ENCODE results near the gene CBR3.

The CBR3 gene

GRCh38 chr21:36134803-36135390 lies at the start of gene CBR3:
Gene CBR3, plus strand, starts transcription at chr21:36135079. Its CDS starts 114 bp downstream, at chr21:36135193.
- TF ChIP-seq CTCF (IDR thresholded peaks at IDR 0.05; ENCODE audit: insufficient read depth, low read depth, low read length, missing control alignments), result no peak
- H3K4me3 ChIP-seq (ENCODE audit: low read length), result peak within 1 kb of the TSS; percentile 55
- peak; percentile 39 for DNase-seq (ENCODE audit: low read depth)

- no peak for DNase-seq (ENCODE audit: low read depth)
- H3K4me3 ChIP-seq (ENCODE audit: low read length), result no peak overlapping the region
- no peak for TF ChIP-seq CTCF (IDR thresholded peaks at IDR 0.05; ENCODE audit: insufficient read depth, low read depth, low read length, missing control alignments)
Measured at GRCh38 chr21:36087362-36088138, 47.3 kb upstream of the CBR3 start.

GRCh38 chr21:36089946-36090345 lies 44.9 kb upstream of the CBR3 start:
- TF ChIP-seq CTCF (IDR thresholded peaks at IDR 0.05; ENCODE audit: insufficient read depth, low read depth, low read length, missing control alignments), result no peak
- H3K4me3 ChIP-seq (ENCODE audit: low read length), result no peak overlapping the region
- peak; percentile 91 for DNase-seq (ENCODE audit: low read depth)

GRCh38 chr21:36092681-36093080 lies 42.2 kb upstream of the CBR3 start:
- no peak for TF ChIP-seq CTCF (IDR thresholded peaks at IDR 0.05; ENCODE audit: insufficient read depth, low read depth, low read length, missing control alignments)
- DNase-seq (ENCODE audit: low read depth), result no peak
- H3K4me3 ChIP-seq (ENCODE audit: low read length), result no peak overlapping the region

GRCh38 chr21:36093512-36093911 lies 41.4 kb upstream of the CBR3 start:
- TF ChIP-seq CTCF (IDR thresholded peaks at IDR 0.05; ENCODE audit: insufficient read depth, low read depth, low read length, missing control alignments), result no peak
- DNase-seq (ENCODE audit: low read depth), result no peak
- no peak overlapping the region for H3K4me3 ChIP-seq (ENCODE audit: low read length)

- H3K4me3 ChIP-seq (ENCODE audit: low read length), result no peak overlapping the region
- no peak for DNase-seq (ENCODE audit: low read depth)
- TF ChIP-seq CTCF (IDR thresholded peaks at IDR 0.05; ENCODE audit: insufficient read depth, low read depth, low read length, missing control alignments), result no peak
Measured at GRCh38 chr21:36096398-36097290, 38.2 kb upstream of the CBR3 start.

Data from epithelial cell of esophagus (primary cell).